H1 (cell line): ENCODE results near the gene ATF7IP. TPM values are rescaled to one million over a fixed set of nuclear protein-coding genes. Genes with fewer than 3 reads are reported as not detected.

ENCODE experiments used
- BACH1 ChIP-seq: IDR thresholded peaks from 2 replicates; pipeline ENCODE4 v1.6.1; 2012; ENCODE audit warnings: low read length, improper control_type of control experiment
- CHD1 ChIP-seq: IDR thresholded peaks from 2 replicates; pipeline ENCODE4 v1.6.1; 2012; ENCODE audit warnings: low read depth, low read length, improper control_type of control experiment
- RAD21 ChIP-seq, 2 experiments: IDR thresholded peaks in 1 of 2; conservative IDR thresholded peaks in 1 of 2; 2 replicates each; pipeline ENCODE4 v1.6.1; 2011; ENCODE audit warnings: low read depth in 2 of 2, low read length in 2 of 2, improper control_type of control experiment in 1 of 2, inconsistent platforms in 1 of 2, mild to moderate bottlenecking in 1 of 2, moderate library complexity in 1 of 2
- SAP30 ChIP-seq: fragments of 300-600 bp; sonication (generic); IDR thresholded peaks from 2 replicates; pipeline ENCODE4 v1.7.1; 2012; ENCODE audit warnings: low read length, moderate library complexity, mild to moderate bottlenecking, inconsistent platforms; ENCODE audit not compliant: insufficient read depth, insufficient replicate concordance
- polyA plus RNA-seq, 7 experiments: library from polyadenylated mRNA; depleted of rRNA in 3 of 7; stranded (reverse) in 5 of 7; unstranded in 2 of 7; fragments of >200 nt in 5 of 7; fragments of 200-250 nt in 2 of 7; gene quantifications; 1 replicate in 5 of 7; 2 replicates in 1 of 7; 4 replicates in 1 of 7; pipeline versions ENCODE4 v1.2.1 to v1.2.3, GENCODE V29; 2011 to 2013; ENCODE audit warnings: missing spikeins in 2 of 7, mixed read lengths in 2 of 7
- total RNA-seq: library from RNA; stranded (reverse); fragmentation: NEBNext Ultra II Directional; extraction: Animal tissue kit (Norgen Biotek cat#: 25700); gene quantifications from 2 replicates; pipeline ENCODE4 v1.2.1, GENCODE V29; 2021

ATF7IP gene
- total and polyA plus RNA-seq, 2 of the 8 experiments (the other 6 are each of a cell fraction or from before 2014, with no cell fraction given) = 34.2 to 148 TPM

GRCh38 chr12:14430394-14430986 lies 65.0 kb downstream of the ATF7IP start (continued):
- TF ChIP-seq RAD21 (IDR thresholded peaks at IDR 0.05 in 1 of 2, conservative IDR thresholded peaks at IDR 0.05 in 1 of 2; ENCODE audit: low read depth in 2 of 2, low read length in 2 of 2) (no peak), BACH1 (no peak), SAP30 (no peak), CHD1 (no peak)
